Measurements from ENCODE around the gene NDEL1. TPM values are rescaled to one million over a fixed set of nuclear protein-coding genes. Genes with fewer than 3 reads are reported as not detected.

Gene NDEL1
- total RNA-seq, 1 experiment from 2014 or later: 95.3 TPM

DNA sequence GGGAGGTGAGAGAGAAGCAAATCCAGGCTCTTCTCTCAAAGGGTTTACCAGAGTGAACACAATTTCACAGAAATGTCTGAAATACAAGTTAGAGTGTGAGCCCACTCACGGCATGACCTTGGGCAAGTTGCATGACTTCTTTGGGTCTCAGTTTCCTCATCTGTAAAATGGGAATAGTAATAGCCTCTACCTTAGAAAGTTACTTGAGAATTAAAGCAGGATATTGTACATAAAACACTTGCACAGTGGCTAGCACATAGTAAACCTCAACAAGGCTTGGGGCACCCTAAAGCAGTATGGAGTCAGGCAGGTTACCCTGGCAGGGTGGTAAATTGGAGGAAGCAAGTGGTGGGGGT is 24.8 kb upstream of the NDEL1 start:
- intact Hi-C loops (cut with micrococcal nuclease): loop anchor here (1.0 kb wide), 3 partner anchors 25 to 374 kb away; no protein-coding TSS in a partner anchor
- Mint-ChIP-seq H3K27ac (ENCODE audit: low read depth, unreplicated experiment) (no peak overlapping the region), H3K4me1 (ENCODE audit: insufficient read depth, unreplicated experiment) (peaks cover 14% of the 10 kb centered on the region), H3K27me3 (ENCODE audit: insufficient read depth, unreplicated experiment) (peaks cover 2% of the 10 kb centered on the region), H3K9me3 (ENCODE audit: unreplicated experiment) (no peaks in the 10 kb centered on the region), H3K36me3 (ENCODE audit: insufficient read depth, unreplicated experiment) (no peaks in the 10 kb centered on the region), H3K4me3 (ENCODE audit: unreplicated experiment) (peak overlapping the region; percentile 60)
- ChIA-PET POLR2A (interaction anchor here (1.0 to 5.1 kb wide), 7 partner anchors 10 to 132 kb away, joined by 3 to 54 read pairs (median 5); partner anchors contain the start of gene NDEL1), CTCF (interaction anchor here (0.6 to 5.0 kb wide), 25 partner anchors 9 to 483 kb away, joined by 3 to 35 read pairs (median 4); partner anchors contain the start of genes CCDC42, KRABD2, MYH10 and NDEL1)
- BruUV-seq (replicated peaks): no TSS peak
- TF ChIP-seq, protein P1, sequence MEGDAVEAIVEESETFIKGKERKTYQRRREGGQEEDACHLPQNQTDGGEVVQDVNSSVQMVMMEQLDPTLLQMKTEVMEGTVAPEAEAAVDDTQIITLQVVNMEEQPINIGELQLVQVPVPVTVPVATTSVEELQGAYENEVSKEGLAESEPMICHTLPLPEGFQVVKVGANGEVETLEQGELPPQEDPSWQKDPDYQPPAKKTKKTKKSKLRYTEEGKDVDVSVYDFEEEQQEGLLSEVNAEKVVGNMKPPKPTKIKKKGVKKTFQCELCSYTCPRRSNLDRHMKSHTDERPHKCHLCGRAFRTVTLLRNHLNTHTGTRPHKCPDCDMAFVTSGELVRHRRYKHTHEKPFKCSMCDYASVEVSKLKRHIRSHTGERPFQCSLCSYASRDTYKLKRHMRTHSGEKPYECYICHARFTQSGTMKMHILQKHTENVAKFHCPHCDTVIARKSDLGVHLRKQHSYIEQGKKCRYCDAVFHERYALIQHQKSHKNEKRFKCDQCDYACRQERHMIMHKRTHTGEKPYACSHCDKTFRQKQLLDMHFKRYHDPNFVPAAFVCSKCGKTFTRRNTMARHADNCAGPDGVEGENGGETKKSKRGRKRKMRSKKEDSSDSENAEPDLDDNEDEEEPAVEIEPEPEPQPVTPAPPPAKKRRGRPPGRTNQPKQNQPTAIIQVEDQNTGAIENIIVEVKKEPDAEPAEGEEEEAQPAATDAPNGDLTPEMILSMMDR (IDR thresholded peaks at IDR 0.05; ENCODE audit: unreplicated experiment): no peak
- DNase-seq (ENCODE audit: unreplicated experiment): no peak

DNA sequence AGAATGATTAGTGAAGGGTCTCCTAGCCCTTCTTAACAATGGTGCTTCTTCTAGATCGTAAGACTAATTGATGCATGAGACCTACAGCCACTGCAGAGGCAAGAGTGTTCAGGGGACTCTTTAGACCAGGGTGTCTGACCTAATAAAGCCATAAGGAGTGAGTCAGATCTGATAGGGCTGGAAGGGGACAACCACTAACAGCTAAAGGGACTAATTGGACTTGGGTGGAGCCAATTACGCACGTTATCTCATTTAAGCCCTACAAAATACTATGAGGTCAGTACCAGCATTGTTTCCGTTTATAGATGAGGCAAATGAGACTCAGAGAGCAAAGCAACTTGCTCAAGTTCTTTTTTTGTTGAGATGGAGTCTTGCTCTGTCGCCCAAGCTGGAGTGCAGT is 23.6 kb upstream of the NDEL1 start:
- CTCF ChIA-PET: interaction anchor here (0.6 to 5.0 kb wide), 8 partner anchors 23 to 373 kb away, joined by 3 to 35 read pairs (median 7); partner anchors contain the start of genes CCDC42 and NDEL1
- no peak for DNase-seq (ENCODE audit: unreplicated experiment)
- no peak overlapping the region for H3K4me3 Mint-ChIP-seq (ENCODE audit: unreplicated experiment)
- POLR2A ChIA-PET: interaction anchor here (0.5 to 5.1 kb wide), 4 partner anchors 8 to 1165 kb away, joined by 3 to 54 read pairs (median 4); partner anchors contain the start of gene NDEL1
- no peaks in the 10 kb centered on the region for H3K36me3 Mint-ChIP-seq (ENCODE audit: insufficient read depth, unreplicated experiment)
- H3K27ac Mint-ChIP-seq (ENCODE audit: low read depth, unreplicated experiment): no peak overlapping the region
- intact Hi-C loops (cut with micrococcal nuclease): no loop called here
- BruUV-seq (replicated peaks): no TSS peak
- H3K9me3 Mint-ChIP-seq (ENCODE audit: unreplicated experiment): no peaks in the 10 kb centered on the region
- TF ChIP-seq, protein P1 (IDR thresholded peaks at IDR 0.05; ENCODE audit: unreplicated experiment): no peak
- peaks cover 15% of the 10 kb centered on the region for H3K27me3 Mint-ChIP-seq (ENCODE audit: insufficient read depth, unreplicated experiment)
- peaks cover 14% of the 10 kb centered on the region for H3K4me1 Mint-ChIP-seq (ENCODE audit: insufficient read depth, unreplicated experiment)

DNA sequence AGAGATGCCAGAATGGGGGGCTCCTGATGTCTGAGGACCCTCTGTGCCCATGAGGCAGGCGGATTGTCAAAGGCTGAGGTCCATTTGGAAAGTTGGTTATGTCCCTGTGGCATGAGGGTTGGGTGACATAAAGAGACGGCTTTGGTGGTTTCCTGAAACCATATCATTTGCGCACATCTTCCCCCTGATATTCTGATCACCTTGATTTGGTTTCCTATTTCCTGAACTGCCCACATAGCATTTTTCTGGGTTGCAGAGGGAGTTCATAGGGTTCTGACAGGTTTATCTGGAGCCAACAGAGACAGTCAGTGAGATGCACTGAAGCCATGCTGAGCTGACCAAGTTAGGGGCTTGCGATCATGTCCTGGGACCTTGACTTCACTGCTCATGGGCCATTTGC is 22.4 kb upstream of the NDEL1 start:
- Mint-ChIP-seq H3K27ac (ENCODE audit: low read depth, unreplicated experiment) (no peak overlapping the region), H3K36me3 (ENCODE audit: insufficient read depth, unreplicated experiment) (no peaks in the 10 kb centered on the region), H3K9me3 (ENCODE audit: unreplicated experiment) (no peaks in the 10 kb centered on the region), H3K27me3 (ENCODE audit: insufficient read depth, unreplicated experiment) (peaks cover 23% of the 10 kb centered on the region), H3K4me3 (ENCODE audit: unreplicated experiment) (no peak overlapping the region), H3K4me1 (ENCODE audit: insufficient read depth, unreplicated experiment) (peaks cover 11% of the 10 kb centered on the region)
- CTCF ChIA-PET: interaction anchor here (0.5 to 1.0 kb wide), 3 partner anchors 20 to 486 kb away, joined by 3 to 4 read pairs (median 3); no protein-coding TSS in a partner anchor
- no TSS peak for BruUV-seq (replicated peaks)
- no peak for DNase-seq (ENCODE audit: unreplicated experiment)
- TF ChIP-seq, protein P1 (IDR thresholded peaks at IDR 0.05; ENCODE audit: unreplicated experiment): no peak
- POLR2A ChIA-PET: interaction anchor here (1.2 to 5.1 kb wide), 2 partner anchors 23 to 30 kb away, joined by 3 to 54 read pairs; partner anchors contain the start of gene NDEL1
- intact Hi-C loops (cut with micrococcal nuclease): no loop called here

DNA sequence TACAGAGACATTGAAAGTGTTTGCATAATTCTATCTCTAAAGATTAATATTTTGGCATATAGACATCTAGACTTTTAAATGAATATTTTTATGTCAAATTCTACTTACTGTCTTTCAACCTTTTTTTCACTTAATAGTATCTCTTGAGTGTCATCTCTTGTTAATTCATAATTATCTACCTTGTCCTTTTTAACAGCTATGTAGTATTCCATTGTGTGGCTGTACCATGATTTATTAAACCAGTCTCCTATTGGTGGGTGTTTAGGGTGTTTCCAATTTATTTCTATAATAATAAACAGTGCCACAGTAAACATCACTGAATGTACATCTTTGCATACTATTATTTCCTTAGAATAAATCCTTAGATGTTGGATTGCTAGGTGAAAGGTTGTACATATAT is 21.7 kb upstream of the NDEL1 start:
- Mint-ChIP-seq H3K36me3 (ENCODE audit: insufficient read depth, unreplicated experiment) (no peaks in the 10 kb centered on the region), H3K27me3 (ENCODE audit: insufficient read depth, unreplicated experiment) (peaks cover 23% of the 10 kb centered on the region), H3K27ac (ENCODE audit: low read depth, unreplicated experiment) (no peak overlapping the region), H3K9me3 (ENCODE audit: unreplicated experiment) (no peaks in the 10 kb centered on the region), H3K4me3 (ENCODE audit: unreplicated experiment) (no peak overlapping the region), H3K4me1 (ENCODE audit: insufficient read depth, unreplicated experiment) (peaks cover 7% of the 10 kb centered on the region)
- no TSS peak for BruUV-seq (replicated peaks)
- TF ChIP-seq, protein P1 (IDR thresholded peaks at IDR 0.05; ENCODE audit: unreplicated experiment): no peak
- intact Hi-C loops (cut with micrococcal nuclease): no loop called here
- ChIA-PET POLR2A (interaction anchor here (0.7 to 5.1 kb wide), 3 partner anchors 22 to 52 kb away, joined by 3 to 54 read pairs (median 3); partner anchors contain the start of gene NDEL1), CTCF (no interaction called here)
- DNase-seq (ENCODE audit: unreplicated experiment): no peak
